H1 (cell line): Measurements from ENCODE around the gene FANCE. TPM values are rescaled to one million over a fixed set of nuclear protein-coding genes. Genes with fewer than 3 reads are reported as not detected.

ENCODE experiments used
- CTCF ChIA-PET: fragments of 300-600 bp; sonication (Branson Sonifier 250); formaldehyde crosslinking; loops from one replicate; lab custom pipeline; 2021; ENCODE audit not compliant: partially characterized antibody; lab: Charles Lee
- POLR2A ChIA-PET: fragments of 300-600 bp; sonication (Branson Sonifier 250); formaldehyde crosslinking; loops from one replicate; lab custom pipeline; 2021; ENCODE audit warnings: inconsistent platforms; ENCODE audit not compliant: partially characterized antibody; lab: Charles Lee
- DNase-seq, 2 experiments: peaks; one replicate each; pipeline versions ENCODE4 v3.0.0 to v3.0.0-alpha.2; 2010 to 2022; ENCODE audit warnings: low spot score in 2 of 2, low read depth in 1 of 2, mixed read lengths in 1 of 2
- FAIRE-seq: peaks from 2 replicates; lab custom pipeline; 2011; peaks lifted over from hg19 to GRCh38; lab: Jason Lieb, UNC
- H2AFZ ChIP-seq: 2 replicates; pipeline ENCODE4 v1.8.1; 2012; ENCODE audit warnings: low read length, inconsistent platforms
- H2AK5ac ChIP-seq: 2 replicates; pipeline ENCODE4 v1.6.1; 2013; ENCODE audit warnings: low read depth, low read length
- H2BK120ac ChIP-seq: replicated peaks from 2 replicates; pipeline ENCODE3; 2013; ENCODE audit warnings: low read depth, low read length, inconsistent platforms
- H2BK12ac ChIP-seq: 2 replicates; pipeline ENCODE4 v1.6.1; 2013; ENCODE audit warnings: low read depth, low read length
- H2BK15ac ChIP-seq: 2 replicates; pipeline ENCODE4 v1.6.1; 2013; ENCODE audit warnings: low read length
- H2BK20ac ChIP-seq: 2 replicates; pipeline ENCODE4 v1.6.1; 2013; ENCODE audit warnings: low read length
- H2BK5ac ChIP-seq: 2 replicates; pipeline ENCODE4 v1.6.1; 2013; ENCODE audit warnings: low read depth, low read length
- H3K14ac ChIP-seq: 2 replicates; pipeline ENCODE4 v1.6.1; 2013; ENCODE audit warnings: inconsistent platforms; ENCODE audit not compliant: insufficient read length
- H3K18ac ChIP-seq: 2 replicates; pipeline ENCODE4 v1.6.1; 2013; ENCODE audit warnings: low read length; ENCODE audit errors: extremely low read depth
- H3K23ac ChIP-seq: 2 replicates; pipeline ENCODE4 v1.6.1; 2013; ENCODE audit warnings: inconsistent platforms; ENCODE audit not compliant: insufficient read length
- H3K23me2 ChIP-seq: 2 replicates; pipeline ENCODE4 v1.6.1; 2013; ENCODE audit warnings: low read depth, low read length
- H3K27ac ChIP-seq: 2 replicates; pipeline ENCODE4 v1.6.1; 2011; ENCODE audit warnings: low read depth, low read length, inconsistent platforms
- H3K27me3 ChIP-seq, 4 experiments: replicated peaks in 1 of 4; 1 replicate in 1 of 4; 2 replicates in 3 of 4; pipeline versions ENCODE4 v1.6.1 to v1.8.1; 2011 to 2013; ENCODE audit warnings: low read length in 3 of 4, mild to moderate bottlenecking in 3 of 4, inconsistent platforms in 2 of 4, mixed read lengths in 2 of 4, moderate library complexity in 1 of 4; ENCODE audit not compliant: control insufficient read depth in 3 of 4, insufficient read depth in 3 of 4; ENCODE audit errors: extremely low read depth in 1 of 4
- H3K36me3 ChIP-seq, 4 experiments: 2 replicates each; pipeline versions ENCODE4 v1.6.1 to v1.8.1; 2011 to 2013; ENCODE audit warnings: mild to moderate bottlenecking in 4 of 4, low read length in 3 of 4, moderate library complexity in 2 of 4, control low read depth in 1 of 4, inconsistent platforms in 1 of 4; ENCODE audit not compliant: insufficient read depth in 4 of 4, control insufficient read depth in 2 of 4
- H3K4ac ChIP-seq: replicated peaks from 2 replicates; pipeline ENCODE3; 2013; ENCODE audit warnings: low read length, low read depth, mixed read lengths, inconsistent platforms; ENCODE audit not compliant: insufficient read length
- H3K4me1 ChIP-seq, 4 experiments: replicated peaks in 1 of 4; 1 replicate in 1 of 4; 2 replicates in 3 of 4; pipeline versions ENCODE4 v1.6.1 to v1.8.1; 2011 to 2013; ENCODE audit warnings: low read length in 3 of 4, inconsistent platforms in 2 of 4, mixed read lengths in 1 of 4; ENCODE audit not compliant: insufficient read depth in 4 of 4, control insufficient read depth in 3 of 4
- H3K4me2 ChIP-seq, 2 experiments: 2 replicates each; pipeline versions ENCODE4 v1.6.1 to v1.8.1; 2011 to 2013; ENCODE audit warnings: low read depth in 2 of 2, low read length in 2 of 2, control low read depth in 1 of 2, inconsistent platforms in 1 of 2, mild to moderate bottlenecking in 1 of 2; ENCODE audit not compliant: insufficient read depth in 1 of 2
- H3K4me3 ChIP-seq, 4 experiments: fragments of 200-600, 300-600 bp in 1 of 4; sonication (generic), shearing (Covaris generic), sonication (Bioruptor Twin) in 1 of 4; 2 replicates each; pipeline versions ENCODE4 v1.5.1 to v1.8.1; 2011 to 2016; ENCODE audit warnings: low read length in 4 of 4, low read depth in 3 of 4, control low read depth in 2 of 4, inconsistent platforms in 2 of 4, mild to moderate bottlenecking in 2 of 4, mixed read lengths in 1 of 4, moderate library complexity in 1 of 4; ENCODE audit not compliant: insufficient read depth in 2 of 4; ENCODE audit errors: extremely low read depth in 1 of 4
- H3K56ac ChIP-seq: replicated peaks from 2 replicates; pipeline ENCODE3; 2013; ENCODE audit warnings: low read depth, mild to moderate bottlenecking, mixed read lengths, low read length, inconsistent platforms; ENCODE audit not compliant: insufficient read length
- H3K79me1 ChIP-seq: 2 replicates; pipeline ENCODE4 v1.6.1; 2013; ENCODE audit warnings: low read depth, low read length, control low read depth
- H3K79me2 ChIP-seq, 2 experiments: 2 replicates each; pipeline versions ENCODE4 v1.6.1 to v1.8.1; 2012 to 2013; ENCODE audit warnings: low read length in 2 of 2, mild to moderate bottlenecking in 2 of 2, inconsistent platforms in 1 of 2; ENCODE audit not compliant: insufficient read depth in 2 of 2, control insufficient read depth in 1 of 2
- H3K9ac ChIP-seq, 4 experiments: replicated peaks in 1 of 4; 1 replicate in 1 of 4; 2 replicates in 3 of 4; pipeline versions ENCODE4 v1.6.1 to v1.8.1; 2011 to 2013; ENCODE audit warnings: low read depth in 3 of 4, low read length in 3 of 4, control low read depth in 2 of 4, mild to moderate bottlenecking in 2 of 4, moderate library complexity in 2 of 4, inconsistent platforms in 1 of 4; ENCODE audit errors: extremely low read depth in 1 of 4
- H3K9me3 ChIP-seq, 2 experiments: 2 replicates each; pipeline versions ENCODE4 v1.6.1 to v1.8.1; 2012 to 2013; ENCODE audit warnings: mild to moderate bottlenecking in 2 of 2, moderate library complexity in 2 of 2, control low read depth in 1 of 2, inconsistent platforms in 1 of 2, low read depth in 1 of 2, low read length in 1 of 2, mixed read lengths in 1 of 2; ENCODE audit not compliant: insufficient read depth in 2 of 2
- H4K20me1 ChIP-seq, 2 experiments: replicated peaks in 1 of 2; 2 replicates each; pipeline versions ENCODE3 to v1.8.1; 2011 to 2013; ENCODE audit warnings: inconsistent platforms in 2 of 2, low read length in 2 of 2, mild to moderate bottlenecking in 1 of 2; ENCODE audit not compliant: insufficient read depth in 2 of 2, control insufficient read depth in 1 of 2
- H4K5ac ChIP-seq: 2 replicates; pipeline ENCODE4 v1.6.1; 2013; ENCODE audit warnings: low read length, low read depth, mixed read lengths, inconsistent platforms; ENCODE audit not compliant: insufficient read length
- H4K8ac ChIP-seq: 2 replicates; pipeline ENCODE4 v1.8.0; 2013; ENCODE audit warnings: mild to moderate bottlenecking, moderate library complexity, low read length, inconsistent platforms; ENCODE audit not compliant: insufficient read depth; ENCODE audit errors: extremely low read depth
- H4K91ac ChIP-seq: replicated peaks from 2 replicates; pipeline ENCODE3; 2013; ENCODE audit warnings: low read length, mixed read lengths, inconsistent platforms; ENCODE audit not compliant: insufficient read length
- BACH1 ChIP-seq: IDR thresholded peaks from 2 replicates; pipeline ENCODE4 v1.6.1; 2012; ENCODE audit warnings: low read length, improper control_type of control experiment
- BRCA1 ChIP-seq: IDR thresholded peaks from 2 replicates; pipeline ENCODE4 v1.6.1; 2012; ENCODE audit warnings: low read depth, low read length, improper control_type of control experiment
- CBX8 ChIP-seq: fragments of 300-800, 300-1000 bp; sonication (generic); IDR thresholded peaks from 2 replicates; pipeline ENCODE4 v1.7.1; 2016; ENCODE audit warnings: low read depth, low read length, borderline replicate concordance
- CHD2 ChIP-seq: IDR thresholded peaks from 2 replicates; pipeline ENCODE4 v1.6.1; 2012; ENCODE audit warnings: low read length, improper control_type of control experiment
- FOSL1 ChIP-seq: IDR thresholded peaks from 2 replicates; pipeline ENCODE4 v1.6.1; 2011; ENCODE audit warnings: mild to moderate bottlenecking, low read depth, low read length, moderate library complexity; ENCODE audit not compliant: insufficient read depth
- NRF1 ChIP-seq: IDR thresholded peaks from 2 replicates; pipeline ENCODE4 v1.6.1; 2011; ENCODE audit warnings: mild to moderate bottlenecking, low read depth, low read length, improper control_type of control experiment
- POLR2AphosphoS5 ChIP-seq: IDR thresholded peaks from 2 replicates; pipeline ENCODE4 v1.6.1; 2011; ENCODE audit warnings: low read depth, low read length
- SAP30 ChIP-seq: fragments of 300-600 bp; sonication (generic); IDR thresholded peaks from 2 replicates; pipeline ENCODE4 v1.7.1; 2012; ENCODE audit warnings: low read length, moderate library complexity, mild to moderate bottlenecking, inconsistent platforms; ENCODE audit not compliant: insufficient read depth, insufficient replicate concordance
- YY1 ChIP-seq: IDR thresholded peaks from 2 replicates; pipeline ENCODE4 v1.6.1; 2011; ENCODE audit warnings: low read depth, mild to moderate bottlenecking, low read length
- WGBS, 2 experiments: shearing (Covaris generic) in 1 of 2; methylation state at CpG; one replicate each; pipeline versions ENCODE4 v1.1.6 to v1.1.7; 2013 to 2015; ENCODE audit warnings: low lambda C conversion rate in 2 of 2, mixed read lengths in 2 of 2, inconsistent platforms in 1 of 2, low coverage in 1 of 2, missing lambda C conversion rate in 1 of 2; ENCODE audit not compliant: insufficient replicate concordance in 2 of 2, insufficient coverage in 1 of 2, insufficient read length in 1 of 2; ENCODE audit errors: extremely low coverage in 1 of 2, missing lambda C conversion rate in 1 of 2; 5-methylcytosine and 5-hydroxymethylcytosine counted together
- polyA plus RNA-seq, 7 experiments: library from polyadenylated mRNA; depleted of rRNA in 3 of 7; stranded (reverse) in 5 of 7; unstranded in 2 of 7; fragments of >200 nt in 5 of 7; fragments of 200-250 nt in 2 of 7; gene quantifications; 1 replicate in 5 of 7; 2 replicates in 1 of 7; 4 replicates in 1 of 7; pipeline versions ENCODE4 v1.2.1 to v1.2.3, GENCODE V29; 2011 to 2013; ENCODE audit warnings: missing spikeins in 2 of 7, mixed read lengths in 2 of 7
- total RNA-seq: library from RNA; stranded (reverse); fragmentation: NEBNext Ultra II Directional; extraction: Animal tissue kit (Norgen Biotek cat#: 25700); gene quantifications from 2 replicates; pipeline ENCODE4 v1.2.1, GENCODE V29; 2021
- TF ChIP-seq, protein P1 (sequence below), 3 experiments: IDR thresholded peaks; 1 replicate in 2 of 3; 2 replicates in 1 of 3; pipeline versions ENCODE4 v1.5.1 to v1.6.1; 2011; ENCODE audit warnings: low read length in 3 of 3, mild to moderate bottlenecking in 3 of 3, inconsistent platforms in 2 of 3, low read depth in 1 of 3, moderate library complexity in 1 of 3; ENCODE audit not compliant: insufficient read depth in 1 of 3; ENCODE audit errors: control extremely low read depth in 1 of 3
- TF ChIP-seq, protein P2 (sequence below): IDR thresholded peaks from 2 replicates; pipeline ENCODE4 v1.6.1; 2012; ENCODE audit warnings: inconsistent platforms

FANCE gene
- total and polyA plus RNA-seq, 2 of the 8 experiments (the other 6 are each of a cell fraction or from before 2014, with no cell fraction given) = 16.1 to 17.0 TPM

DNA sequence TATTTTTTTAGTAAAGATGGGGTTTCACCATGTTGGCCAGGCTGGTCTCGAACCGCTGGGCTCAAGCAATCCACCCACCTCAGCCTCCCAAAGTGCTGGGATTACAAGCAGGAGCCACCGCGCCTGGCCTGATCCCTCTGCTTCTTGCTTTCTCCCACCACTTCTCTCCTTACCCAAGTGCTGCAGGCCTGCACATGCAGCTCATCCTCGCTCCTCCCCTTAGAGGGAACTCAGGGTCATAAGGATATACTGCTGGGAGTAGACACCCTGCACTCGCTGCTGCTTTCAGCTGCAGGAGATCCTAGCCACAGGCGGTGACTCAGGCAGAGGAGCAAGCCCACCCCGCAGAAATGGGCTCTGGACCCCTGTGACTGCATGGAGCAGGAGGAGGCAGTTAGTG, 40.0 kb upstream of the FANCE start:
- H2BK20ac ChIP-seq = no peak overlapping the region
- DNase-seq (no peak), FAIRE-seq (no peak)
- TF ChIP-seq, protein P1, sequence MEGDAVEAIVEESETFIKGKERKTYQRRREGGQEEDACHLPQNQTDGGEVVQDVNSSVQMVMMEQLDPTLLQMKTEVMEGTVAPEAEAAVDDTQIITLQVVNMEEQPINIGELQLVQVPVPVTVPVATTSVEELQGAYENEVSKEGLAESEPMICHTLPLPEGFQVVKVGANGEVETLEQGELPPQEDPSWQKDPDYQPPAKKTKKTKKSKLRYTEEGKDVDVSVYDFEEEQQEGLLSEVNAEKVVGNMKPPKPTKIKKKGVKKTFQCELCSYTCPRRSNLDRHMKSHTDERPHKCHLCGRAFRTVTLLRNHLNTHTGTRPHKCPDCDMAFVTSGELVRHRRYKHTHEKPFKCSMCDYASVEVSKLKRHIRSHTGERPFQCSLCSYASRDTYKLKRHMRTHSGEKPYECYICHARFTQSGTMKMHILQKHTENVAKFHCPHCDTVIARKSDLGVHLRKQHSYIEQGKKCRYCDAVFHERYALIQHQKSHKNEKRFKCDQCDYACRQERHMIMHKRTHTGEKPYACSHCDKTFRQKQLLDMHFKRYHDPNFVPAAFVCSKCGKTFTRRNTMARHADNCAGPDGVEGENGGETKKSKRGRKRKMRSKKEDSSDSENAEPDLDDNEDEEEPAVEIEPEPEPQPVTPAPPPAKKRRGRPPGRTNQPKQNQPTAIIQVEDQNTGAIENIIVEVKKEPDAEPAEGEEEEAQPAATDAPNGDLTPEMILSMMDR (IDR thresholded peaks at IDR 0.05; ENCODE audit: control extremely low read depth in 1 of 3, insufficient read depth in 1 of 3, low read depth in 1 of 3, low read length in 3 of 3) = no peak
- TF ChIP-seq CBX8 (no peak), SAP30 (no peak), BACH1 (no peak), NRF1 (no peak), CHD2 (no peak), FOSL1 (no peak), BRCA1 (no peak), YY1 (no peak), POLR2AphosphoS5 (no peak)
- TF ChIP-seq, protein P2, sequence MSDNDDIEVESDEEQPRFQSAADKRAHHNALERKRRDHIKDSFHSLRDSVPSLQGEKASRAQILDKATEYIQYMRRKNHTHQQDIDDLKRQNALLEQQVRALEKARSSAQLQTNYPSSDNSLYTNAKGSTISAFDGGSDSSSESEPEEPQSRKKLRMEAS = no peak
- H2AFZ ChIP-seq = no peak overlapping the region
- no peak overlapping the region for H2AK5ac ChIP-seq
- H4K20me1 ChIP-seq = peaks cover 0 to 2% of the 10 kb centered on the region in 2 experiments
- no peaks in the 10 kb centered on the region for H3K23me2 ChIP-seq
- no peak overlapping the region for H4K91ac ChIP-seq
- H3K23ac ChIP-seq = no peak overlapping the region
- no peak overlapping the region for H3K4me2 ChIP-seq
- H3K4ac ChIP-seq = no peak overlapping the region
- no peaks in the 10 kb centered on the region for H3K9me3 ChIP-seq
- 83% methylated on average over 8 of the region's 8 CpGs; no CpG with 5 or more reads in 1 of the 2 experiments for WGBS, 2 experiments
- H3K79me2 ChIP-seq = no peaks in the 10 kb centered on the region
- ChIA-PET CTCF (interaction anchor here (0.6 to 4.3 kb wide), 10 partner anchors 11 to 1258 kb away, joined by 3 to 25 read pairs (median 5); partner anchors contain the start of gene RPL10A), POLR2A (interaction anchor here (0.5 kb wide), 1 partner anchor 9 kb away, joined by 3 read pairs; no protein-coding TSS in a partner anchor)
- H2BK5ac ChIP-seq = no peak overlapping the region
- H3K56ac ChIP-seq = no peak overlapping the region
- no peak overlapping the region for H3K14ac ChIP-seq
- H2BK120ac ChIP-seq = no peak overlapping the region
- no peaks in the 10 kb centered on the region for H3K36me3 ChIP-seq
- no peak overlapping the region for H3K9ac ChIP-seq
- no peak overlapping the region for H4K8ac ChIP-seq
- H3K18ac ChIP-seq = no peak overlapping the region
- H3K27ac ChIP-seq = no peak overlapping the region
- H3K4me3 ChIP-seq = no peak overlapping the region
- peaks cover 2% of the 10 kb centered on the region; the same call in 1 of the 2 replicates for H3K79me1 ChIP-seq
- no peaks in the 10 kb centered on the region for H3K27me3 ChIP-seq
- H4K5ac ChIP-seq = no peak overlapping the region
- H2BK12ac ChIP-seq = no peak overlapping the region
- peaks cover 0 to 3% (median 0%) of the 10 kb centered on the region in 4 experiments; a peak in 2 of 7 replicates for H3K4me1 ChIP-seq
- no peak overlapping the region for H2BK15ac ChIP-seq
